Tibial nerve (tissue), 3 donors: ENCODE measurements around the gene PTK6.

Source experiments
- CTCF ChIP-seq, 5 experiments: fragments of 200-600 bp in 3 of 5; fragments of 450-650 bp in 2 of 5; sonication (generic) in 3 of 5; IDR thresholded peaks; one replicate each; pipeline ENCODE4 v1.5.1; 2016 to 2019; ENCODE audit warnings: antibody characterized with exemption in 5 of 5, mild to moderate bottlenecking in 3 of 5, moderate library complexity in 2 of 5
- POLR2A ChIP-seq, 2 donors: fragments of 450-650 bp; IDR thresholded peaks; one replicate each; pipeline ENCODE4 v1.6.1; 2017; ENCODE audit warnings: antibody characterized with exemption in 2 of 2, mild to moderate bottlenecking in 2 of 2, moderate library complexity in 2 of 2

- TF ChIP-seq CTCF (IDR thresholded peaks at IDR 0.05) (peak; percentile 88 to 99 (median 95)), POLR2A (IDR thresholded peaks at IDR 0.05) (no peak)
Observed at GRCh38 chr20:63537525-63538203, 488 bp upstream of the PTK6 start.
